ENCODE data around the gene KLHL40.

DNA sequence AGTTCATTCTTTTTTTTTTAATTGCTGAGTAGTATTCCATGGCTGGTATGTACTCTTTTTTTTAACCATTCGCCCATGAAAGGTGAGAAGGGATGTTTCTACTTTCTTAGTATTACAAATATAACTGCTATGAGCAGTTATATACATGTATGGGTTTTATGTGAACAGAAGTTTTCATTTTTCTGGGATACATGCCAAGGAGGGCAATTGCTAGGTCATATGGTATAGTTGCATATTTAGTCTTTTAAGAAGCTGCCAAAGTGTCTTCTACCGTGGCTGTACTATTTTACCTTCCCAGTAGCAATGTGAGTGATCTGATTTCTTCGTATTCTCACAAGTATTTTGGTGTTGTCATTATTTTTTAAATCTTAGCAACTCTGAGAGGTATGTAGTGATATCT is 11.2 kb upstream of the KLHL40 start:
- TF ChIP-seq FOXM1 (IDR thresholded peaks at IDR 0.05; ENCODE audit: borderline replicate concordance, low read depth) (no peak), EGR1 (IDR thresholded peaks at IDR 0.05) (no peak), EP300 (IDR thresholded peaks at IDR 0.05; ENCODE audit: borderline replicate concordance) (no peak), RAD21 (IDR thresholded peaks at IDR 0.05; ENCODE audit: low read depth) (no peak), TCF12 (IDR thresholded peaks at IDR 0.05; ENCODE audit: low read depth) (no peak), ZBTB7A (IDR thresholded peaks at IDR 0.05; ENCODE audit: low read depth) (no peak), YY1 (IDR thresholded peaks at IDR 0.05; ENCODE audit: low read depth) (no peak), CEBPB (IDR thresholded peaks at IDR 0.05) (no peak), TAF1 (IDR thresholded peaks at IDR 0.05; ENCODE audit: low read depth) (no peak), REST (IDR thresholded peaks at IDR 0.05; ENCODE audit: low read depth) (no peak), CREB1 (IDR thresholded peaks at IDR 0.05; ENCODE audit: low read depth) (no peak)
- TF ChIP-seq, protein P1, sequence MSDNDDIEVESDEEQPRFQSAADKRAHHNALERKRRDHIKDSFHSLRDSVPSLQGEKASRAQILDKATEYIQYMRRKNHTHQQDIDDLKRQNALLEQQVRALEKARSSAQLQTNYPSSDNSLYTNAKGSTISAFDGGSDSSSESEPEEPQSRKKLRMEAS (IDR thresholded peaks at IDR 0.05): no peak
- TF ChIP-seq, protein P2, sequence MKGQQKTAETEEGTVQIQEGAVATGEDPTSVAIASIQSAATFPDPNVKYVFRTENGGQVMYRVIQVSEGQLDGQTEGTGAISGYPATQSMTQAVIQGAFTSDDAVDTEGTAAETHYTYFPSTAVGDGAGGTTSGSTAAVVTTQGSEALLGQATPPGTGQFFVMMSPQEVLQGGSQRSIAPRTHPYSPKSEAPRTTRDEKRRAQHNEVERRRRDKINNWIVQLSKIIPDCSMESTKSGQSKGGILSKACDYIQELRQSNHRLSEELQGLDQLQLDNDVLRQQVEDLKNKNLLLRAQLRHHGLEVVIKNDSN (IDR thresholded peaks at IDR 0.05): no peak

All from Ishikawa (cell line).